ENCODE data around the gene SSR1. TPM values are rescaled to one million over a fixed set of nuclear protein-coding genes. Genes with fewer than 3 reads are reported as not detected.
"Not testable (repeated sequence)": the region's sequence is repeated elsewhere in the genome, so short reads cannot be mapped to it uniquely, and the experiment has no call there.

Gene SSR1
- polyA plus RNA-seq: 125 TPM
- long read RNA-seq, donor 1, full-length matches to known transcripts: 11 of 16 reads
- long read RNA-seq, donor 1, partial matches to known transcripts: 5 of 16 reads
- long read RNA-seq, donor 1, other reads (novel, unspliced or antisense): 0 of 16 reads
- long read RNA-seq, donor 2, full-length matches to known transcripts: 27 of 45 reads
- long read RNA-seq, donor 2, partial matches to known transcripts: 18 of 45 reads
- long read RNA-seq, donor 2, other reads (novel, unspliced or antisense): 0 of 45 reads
- long read RNA-seq, donor 3, full-length matches to known transcripts: 46 of 60 reads
- long read RNA-seq, donor 3, partial matches to known transcripts: 14 of 60 reads
- long read RNA-seq, donor 3, other reads (novel, unspliced or antisense): 0 of 60 reads
- long read RNA-seq, donor 4, full-length matches to known transcripts: 3 of 3 reads
- long read RNA-seq, donor 4, partial matches to known transcripts: 0 of 3 reads
- long read RNA-seq, donor 4, other reads (novel, unspliced or antisense): 0 of 3 reads
- long read RNA-seq, donor 5, full-length matches to known transcripts: 23 of 23 reads
- long read RNA-seq, donor 5, partial matches to known transcripts: 0 of 23 reads
- long read RNA-seq, donor 5, other reads (novel, unspliced or antisense): 0 of 23 reads
- long read RNA-seq, donor 6, full-length matches to known transcripts: 35 of 40 reads
- long read RNA-seq, donor 6, partial matches to known transcripts: 5 of 40 reads
- long read RNA-seq, donor 6, other reads (novel, unspliced or antisense): 0 of 40 reads
- long read RNA-seq, donor 7, full-length matches to known transcripts: 15 of 15 reads
- long read RNA-seq, donor 7, partial matches to known transcripts: 0 of 15 reads
- long read RNA-seq, donor 7, other reads (novel, unspliced or antisense): 0 of 15 reads
- long read RNA-seq, donor 8, full-length matches to known transcripts: 45 of 58 reads
- long read RNA-seq, donor 8, partial matches to known transcripts: 13 of 58 reads
- long read RNA-seq, donor 8, other reads (novel, unspliced or antisense): 0 of 58 reads
- long read RNA-seq, donor 9, full-length matches to known transcripts: 36 of 44 reads
- long read RNA-seq, donor 9, partial matches to known transcripts: 8 of 44 reads
- long read RNA-seq, donor 9, other reads (novel, unspliced or antisense): 0 of 44 reads
- long read RNA-seq, donor 10, full-length matches to known transcripts: 19 of 19 reads
- long read RNA-seq, donor 10, partial matches to known transcripts: 0 of 19 reads
- long read RNA-seq, donor 10, other reads (novel, unspliced or antisense): 0 of 19 reads
- long read RNA-seq, donor 11, full-length matches to known transcripts: 27 of 33 reads
- long read RNA-seq, donor 11, partial matches to known transcripts: 6 of 33 reads
- long read RNA-seq, donor 11, other reads (novel, unspliced or antisense): 0 of 33 reads

GRCh38 chr6:7312616-7313504 lies at the start of gene SSR1:
Gene SSR1 (minus strand): TSS chr6:7313199. CDS start chr6:7313120, 79 bp downstream.
- Histone ChIP-seq H3K9me3 (ENCODE audit: control insufficient read depth, low read depth, low read length) (peaks cover 3% of the 10 kb centered on the region), H3K4me1 (ENCODE audit: control insufficient read depth, insufficient read depth, low read length) (peaks cover 4% of the 10 kb centered on the region), H3K4me3 (ENCODE audit: low read length) (peak within 1 kb of the TSS; percentile 95), H3K27me3 (ENCODE audit: control insufficient read depth, insufficient read depth, low read length) (no peaks in the 10 kb centered on the region), H3K27ac (ENCODE audit: low read length) (peak within 1 kb of the TSS; percentile 98), H3K36me3 (ENCODE audit: control insufficient read depth, insufficient read depth, low read length) (peaks cover 16% of the 10 kb centered on the region)
- WGBS (ENCODE audit: insufficient coverage, low lambda C conversion rate): 0% methylated on average over 3 of the region's 83 CpGs
- DNase-seq: peak; percentile 98

- H3K27ac ChIP-seq (ENCODE audit: low read length); H3K36me3 ChIP-seq (ENCODE audit: control insufficient read depth, insufficient read depth, low read length); H3K27me3 ChIP-seq (ENCODE audit: control insufficient read depth, insufficient read depth, low read length); H3K4me3 ChIP-seq (ENCODE audit: low read length); H3K9me3 ChIP-seq (ENCODE audit: control insufficient read depth, low read depth, low read length); DNase-seq; H3K4me1 ChIP-seq (ENCODE audit: control insufficient read depth, insufficient read depth, low read length): not testable (repeated sequence)
- WGBS (ENCODE audit: insufficient coverage, low lambda C conversion rate): 79% methylated on average over 2 of the region's 3 CpGs
Measured at GRCh38 chr6:7351916-7352315, 38.9 kb upstream of the SSR1 start.

GRCh38 chr6:7350591-7350990 lies 37.6 kb upstream of the SSR1 start:
- not testable (repeated sequence) for H3K9me3 ChIP-seq (ENCODE audit: control insufficient read depth, low read depth, low read length); H3K4me1 ChIP-seq (ENCODE audit: control insufficient read depth, insufficient read depth, low read length); H3K4me3 ChIP-seq (ENCODE audit: low read length); DNase-seq; H3K27me3 ChIP-seq (ENCODE audit: control insufficient read depth, insufficient read depth, low read length); H3K36me3 ChIP-seq (ENCODE audit: control insufficient read depth, insufficient read depth, low read length); H3K27ac ChIP-seq (ENCODE audit: low read length)
- no CpG with 5 or more reads among the region's 1 CpG for WGBS (ENCODE audit: insufficient coverage, low lambda C conversion rate)

GRCh38 chr6:7347551-7347997 lies 34.6 kb upstream of the SSR1 start:
- DNase-seq: peak in 1 of 2 donors; percentile 22
- not testable (repeated sequence) for H3K9me3 ChIP-seq (ENCODE audit: control insufficient read depth, low read depth, low read length); H3K4me3 ChIP-seq (ENCODE audit: low read length); H3K4me1 ChIP-seq (ENCODE audit: control insufficient read depth, insufficient read depth, low read length); H3K36me3 ChIP-seq (ENCODE audit: control insufficient read depth, insufficient read depth, low read length); H3K27me3 ChIP-seq (ENCODE audit: control insufficient read depth, insufficient read depth, low read length); H3K27ac ChIP-seq (ENCODE audit: low read length)
- no CpG with 5 or more reads among the region's 2 CpGs for WGBS (ENCODE audit: insufficient coverage, low lambda C conversion rate)

DNA sequence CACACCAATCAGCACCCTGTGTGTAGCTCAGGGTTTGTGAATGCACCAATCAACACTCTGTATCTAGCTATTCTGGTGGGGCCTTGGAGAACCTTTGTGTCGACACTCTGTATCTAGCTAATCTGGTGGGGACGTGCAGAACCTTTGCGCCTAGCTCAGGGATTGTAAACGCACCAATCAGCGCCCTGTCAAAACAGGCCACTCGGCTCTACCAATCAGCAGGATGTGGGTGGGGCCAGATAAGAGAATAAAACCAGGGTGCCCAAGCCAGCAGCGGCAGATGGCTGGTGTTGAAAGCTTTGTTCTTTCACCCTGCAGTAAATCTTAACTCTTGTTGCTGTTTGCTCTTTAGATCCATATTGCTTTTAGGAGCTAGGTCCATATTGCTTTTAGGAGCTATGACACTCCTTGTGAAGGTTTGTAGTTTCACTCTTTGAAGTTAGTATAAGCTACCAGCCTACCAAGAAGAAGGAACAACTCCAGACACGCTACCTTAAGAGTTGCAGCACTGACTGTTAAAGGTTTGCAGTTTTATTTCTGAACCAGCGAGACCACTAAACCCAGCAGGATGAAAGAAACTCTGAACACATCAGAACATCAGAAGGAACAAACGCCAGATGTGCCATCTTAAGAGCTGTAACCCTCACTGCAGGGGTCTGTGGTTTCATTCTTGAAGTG lies 31.9 kb upstream of the SSR1 start:
- not testable (repeated sequence) for H3K9me3 ChIP-seq (ENCODE audit: control insufficient read depth, low read depth, low read length); H3K4me1 ChIP-seq (ENCODE audit: control insufficient read depth, insufficient read depth, low read length); H3K36me3 ChIP-seq (ENCODE audit: control insufficient read depth, insufficient read depth, low read length); H3K4me3 ChIP-seq (ENCODE audit: low read length); H3K27me3 ChIP-seq (ENCODE audit: control insufficient read depth, insufficient read depth, low read length); DNase-seq; H3K27ac ChIP-seq (ENCODE audit: low read length)
- WGBS (ENCODE audit: insufficient coverage, low lambda C conversion rate): 60% methylated on average over 1 of the region's 10 CpGs

- no peaks in the 10 kb centered on the region for H3K36me3 ChIP-seq (ENCODE audit: control insufficient read depth, insufficient read depth, low read length)
- H3K4me1 ChIP-seq (ENCODE audit: control insufficient read depth, insufficient read depth, low read length): no peaks in the 10 kb centered on the region
- H3K4me3 ChIP-seq (ENCODE audit: low read length): no peak overlapping the region
- H3K9me3 ChIP-seq (ENCODE audit: control insufficient read depth, low read depth, low read length): peaks cover 6% of the 10 kb centered on the region
- no peak overlapping the region for H3K27ac ChIP-seq (ENCODE audit: low read length)
- WGBS (ENCODE audit: insufficient coverage, low lambda C conversion rate): 100% methylated on average over 1 of the region's 29 CpGs
- no peak for DNase-seq
- no peaks in the 10 kb centered on the region for H3K27me3 ChIP-seq (ENCODE audit: control insufficient read depth, insufficient read depth, low read length)
Measured at GRCh38 chr6:7343546-7344475, 30.8 kb upstream of the SSR1 start.

DNA sequence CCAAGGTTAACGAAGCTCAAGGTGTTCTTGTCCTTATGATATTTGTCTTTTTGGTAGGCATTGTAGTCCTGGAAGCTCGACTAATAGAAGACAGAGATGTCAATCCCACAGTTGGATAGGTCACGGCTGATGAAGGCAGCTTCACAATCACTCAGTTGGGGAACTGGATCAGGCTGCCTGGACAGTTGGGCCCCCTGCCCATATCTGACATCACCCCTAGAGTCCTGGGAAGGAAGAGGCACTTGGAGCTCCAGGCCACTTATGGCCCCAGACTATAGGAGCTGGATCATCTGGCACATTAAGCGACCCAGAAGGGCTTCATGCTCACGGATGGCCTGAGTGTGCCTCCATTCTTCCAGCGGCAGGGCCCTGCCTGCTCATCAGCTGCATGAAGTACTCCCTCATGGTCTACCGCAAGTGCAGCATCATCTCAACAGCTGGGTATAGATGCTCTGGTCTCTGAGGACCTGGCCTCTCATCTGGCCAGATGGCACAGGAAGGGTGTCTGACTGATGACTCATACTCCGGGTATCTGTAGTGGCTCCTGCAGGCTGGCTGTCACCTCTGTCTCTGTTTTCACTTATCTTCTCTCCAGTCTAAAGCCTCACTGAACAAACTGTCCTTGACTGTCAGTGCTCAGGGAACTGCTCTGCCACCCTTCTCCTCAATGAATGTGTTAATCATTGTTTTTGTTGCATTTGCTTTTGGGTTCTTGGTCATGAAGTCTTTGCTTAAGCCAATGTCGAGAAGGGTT lies 29.2 kb upstream of the SSR1 start:
- 100% methylated on average over 1 of the region's 9 CpGs for WGBS (ENCODE audit: insufficient coverage, low lambda C conversion rate)
- no peak overlapping the region for H3K4me3 ChIP-seq (ENCODE audit: low read length)
- H3K9me3 ChIP-seq (ENCODE audit: control insufficient read depth, low read depth, low read length): peaks cover 6% of the 10 kb centered on the region
- H3K4me1 ChIP-seq (ENCODE audit: control insufficient read depth, insufficient read depth, low read length): no peaks in the 10 kb centered on the region
- H3K27me3 ChIP-seq (ENCODE audit: control insufficient read depth, insufficient read depth, low read length): no peaks in the 10 kb centered on the region
- no peak overlapping the region for H3K27ac ChIP-seq (ENCODE audit: low read length)
- no peak for DNase-seq
- no peaks in the 10 kb centered on the region for H3K36me3 ChIP-seq (ENCODE audit: control insufficient read depth, insufficient read depth, low read length)

- H3K27ac ChIP-seq (ENCODE audit: low read length): no peak overlapping the region
- H3K4me3 ChIP-seq (ENCODE audit: low read length): no peak overlapping the region
- no peaks in the 10 kb centered on the region for H3K4me1 ChIP-seq (ENCODE audit: control insufficient read depth, insufficient read depth, low read length)
- no peaks in the 10 kb centered on the region for H3K36me3 ChIP-seq (ENCODE audit: control insufficient read depth, insufficient read depth, low read length)
- peaks cover 6% of the 10 kb centered on the region for H3K9me3 ChIP-seq (ENCODE audit: control insufficient read depth, low read depth, low read length)
- DNase-seq: no peak
- no peaks in the 10 kb centered on the region for H3K27me3 ChIP-seq (ENCODE audit: control insufficient read depth, insufficient read depth, low read length)
- no CpG with 5 or more reads among the region's 3 CpGs for WGBS (ENCODE audit: insufficient coverage, low lambda C conversion rate)
Measured at GRCh38 chr6:7341271-7341670, 28.3 kb upstream of the SSR1 start.

Data from large intestine (tissue), 12 donors.